Measurements from ENCODE around the gene NUTM2B.
"Not testable (repeated sequence)": the region's sequence is repeated elsewhere in the genome, so short reads cannot be mapped to it uniquely, and the experiment has no call there.

The NUTM2B gene

GRCh38 chr10:79702927-79703326 lies at the start of gene NUTM2B:
Gene NUTM2B, plus strand, starts transcription at chr10:79703227. Its CDS starts 383 bp downstream, at chr10:79703610.
- H3K4me1 ChIP-seq (ENCODE audit: control insufficient read depth in 2 of 2, insufficient read depth in 2 of 2, low read length in 2 of 2); H3K27me3 ChIP-seq (ENCODE audit: control insufficient read depth in 2 of 2, insufficient read depth in 2 of 2, low read length in 2 of 2); H3K4me3 ChIP-seq (ENCODE audit: low read length in 2 of 2); H3K9ac ChIP-seq (ENCODE audit: low read depth in 1 of 2, low read length in 2 of 2); H3K36me3 ChIP-seq (ENCODE audit: control insufficient read depth in 2 of 2, insufficient read depth in 2 of 2, low read length in 2 of 2); H3K9me3 ChIP-seq (ENCODE audit: control insufficient read depth in 2 of 2, low read length in 2 of 2); H3K27ac ChIP-seq (ENCODE audit: low read depth in 2 of 2, low read length in 2 of 2): not testable (repeated sequence)

GRCh38 chr10:79663287-79663686 lies 39.7 kb upstream of the NUTM2B start:
- not testable (repeated sequence) for H3K4me3 ChIP-seq (ENCODE audit: low read length in 2 of 2); H3K4me1 ChIP-seq (ENCODE audit: control insufficient read depth in 2 of 2, insufficient read depth in 2 of 2, low read length in 2 of 2)

GRCh38 chr10:79664686-79665085 lies 38.3 kb upstream of the NUTM2B start:
- not testable (repeated sequence) for H3K4me1 ChIP-seq (ENCODE audit: control insufficient read depth in 2 of 2, insufficient read depth in 2 of 2, low read length in 2 of 2); H3K27ac ChIP-seq (ENCODE audit: low read depth in 2 of 2, low read length in 2 of 2); H3K36me3 ChIP-seq (ENCODE audit: control insufficient read depth in 2 of 2, insufficient read depth in 2 of 2, low read length in 2 of 2); H3K9me3 ChIP-seq (ENCODE audit: control insufficient read depth in 2 of 2, low read length in 2 of 2); H3K27me3 ChIP-seq (ENCODE audit: control insufficient read depth in 2 of 2, insufficient read depth in 2 of 2, low read length in 2 of 2); H3K4me3 ChIP-seq (ENCODE audit: low read length in 2 of 2); H3K9ac ChIP-seq (ENCODE audit: low read depth in 1 of 2, low read length in 2 of 2)

More at GRCh38 chr10:79663287-79663686, 39.7 kb upstream of the NUTM2B start:
- H3K27ac ChIP-seq (ENCODE audit: low read depth in 2 of 2, low read length in 2 of 2); H3K36me3 ChIP-seq (ENCODE audit: control insufficient read depth in 2 of 2, insufficient read depth in 2 of 2, low read length in 2 of 2); H3K27me3 ChIP-seq (ENCODE audit: control insufficient read depth in 2 of 2, insufficient read depth in 2 of 2, low read length in 2 of 2); H3K9me3 ChIP-seq (ENCODE audit: control insufficient read depth in 2 of 2, low read length in 2 of 2); H3K9ac ChIP-seq (ENCODE audit: low read depth in 1 of 2, low read length in 2 of 2): not testable (repeated sequence)

GRCh38 chr10:79669248-79669788 lies 33.7 kb upstream of the NUTM2B start:
- H3K9me3 ChIP-seq (ENCODE audit: control insufficient read depth in 2 of 2, low read length in 2 of 2); H3K4me1 ChIP-seq (ENCODE audit: control insufficient read depth in 2 of 2, insufficient read depth in 2 of 2, low read length in 2 of 2); H3K4me3 ChIP-seq (ENCODE audit: low read length in 2 of 2); H3K36me3 ChIP-seq (ENCODE audit: control insufficient read depth in 2 of 2, insufficient read depth in 2 of 2, low read length in 2 of 2); H3K9ac ChIP-seq (ENCODE audit: low read depth in 1 of 2, low read length in 2 of 2); H3K27ac ChIP-seq (ENCODE audit: low read depth in 2 of 2, low read length in 2 of 2); H3K27me3 ChIP-seq (ENCODE audit: control insufficient read depth in 2 of 2, insufficient read depth in 2 of 2, low read length in 2 of 2): not testable (repeated sequence)

GRCh38 chr10:79674878-79675277 lies 28.1 kb upstream of the NUTM2B start:
- H3K9me3 ChIP-seq (ENCODE audit: control insufficient read depth in 2 of 2, low read length in 2 of 2); H3K4me1 ChIP-seq (ENCODE audit: control insufficient read depth in 2 of 2, insufficient read depth in 2 of 2, low read length in 2 of 2); H3K9ac ChIP-seq (ENCODE audit: low read depth in 1 of 2, low read length in 2 of 2); H3K36me3 ChIP-seq (ENCODE audit: control insufficient read depth in 2 of 2, insufficient read depth in 2 of 2, low read length in 2 of 2); H3K27ac ChIP-seq (ENCODE audit: low read depth in 2 of 2, low read length in 2 of 2); H3K27me3 ChIP-seq (ENCODE audit: control insufficient read depth in 2 of 2, insufficient read depth in 2 of 2, low read length in 2 of 2); H3K4me3 ChIP-seq (ENCODE audit: low read length in 2 of 2): not testable (repeated sequence)

GRCh38 chr10:79683026-79683883 lies 19.8 kb upstream of the NUTM2B start:
- not testable (repeated sequence) for H3K27ac ChIP-seq (ENCODE audit: low read depth in 2 of 2, low read length in 2 of 2); H3K4me1 ChIP-seq (ENCODE audit: control insufficient read depth in 2 of 2, insufficient read depth in 2 of 2, low read length in 2 of 2); H3K9me3 ChIP-seq (ENCODE audit: control insufficient read depth in 2 of 2, low read length in 2 of 2); H3K4me3 ChIP-seq (ENCODE audit: low read length in 2 of 2); H3K9ac ChIP-seq (ENCODE audit: low read depth in 1 of 2, low read length in 2 of 2); H3K27me3 ChIP-seq (ENCODE audit: control insufficient read depth in 2 of 2, insufficient read depth in 2 of 2, low read length in 2 of 2)
- peaks cover 0 to 14% of the 10 kb centered on the region in 2 donors for H3K36me3 ChIP-seq (ENCODE audit: control insufficient read depth in 2 of 2, insufficient read depth in 2 of 2, low read length in 2 of 2)

GRCh38 chr10:79683884-79684720 lies 18.9 kb upstream of the NUTM2B start:
- H3K27me3 ChIP-seq (ENCODE audit: control insufficient read depth in 2 of 2, insufficient read depth in 2 of 2, low read length in 2 of 2); H3K9ac ChIP-seq (ENCODE audit: low read depth in 1 of 2, low read length in 2 of 2); H3K9me3 ChIP-seq (ENCODE audit: control insufficient read depth in 2 of 2, low read length in 2 of 2); H3K27ac ChIP-seq (ENCODE audit: low read depth in 2 of 2, low read length in 2 of 2); H3K4me3 ChIP-seq (ENCODE audit: low read length in 2 of 2); H3K4me1 ChIP-seq (ENCODE audit: control insufficient read depth in 2 of 2, insufficient read depth in 2 of 2, low read length in 2 of 2): not testable (repeated sequence)
- peaks cover 0 to 14% of the 10 kb centered on the region in 2 donors for H3K36me3 ChIP-seq (ENCODE audit: control insufficient read depth in 2 of 2, insufficient read depth in 2 of 2, low read length in 2 of 2)

- H3K4me3 ChIP-seq (ENCODE audit: low read length in 2 of 2); H3K27ac ChIP-seq (ENCODE audit: low read depth in 2 of 2, low read length in 2 of 2); H3K27me3 ChIP-seq (ENCODE audit: control insufficient read depth in 2 of 2, insufficient read depth in 2 of 2, low read length in 2 of 2); H3K4me1 ChIP-seq (ENCODE audit: control insufficient read depth in 2 of 2, insufficient read depth in 2 of 2, low read length in 2 of 2); H3K9me3 ChIP-seq (ENCODE audit: control insufficient read depth in 2 of 2, low read length in 2 of 2); H3K9ac ChIP-seq (ENCODE audit: low read depth in 1 of 2, low read length in 2 of 2): not testable (repeated sequence)
- peaks cover 0 to 14% of the 10 kb centered on the region in 2 donors for H3K36me3 ChIP-seq (ENCODE audit: control insufficient read depth in 2 of 2, insufficient read depth in 2 of 2, low read length in 2 of 2)
Measured at GRCh38 chr10:79685044-79685685, 17.9 kb upstream of the NUTM2B start.

GRCh38 chr10:79686595-79686994 lies 16.4 kb upstream of the NUTM2B start:
- H3K9me3 ChIP-seq (ENCODE audit: control insufficient read depth in 2 of 2, low read length in 2 of 2); H3K9ac ChIP-seq (ENCODE audit: low read depth in 1 of 2, low read length in 2 of 2); H3K4me3 ChIP-seq (ENCODE audit: low read length in 2 of 2); H3K27ac ChIP-seq (ENCODE audit: low read depth in 2 of 2, low read length in 2 of 2); H3K4me1 ChIP-seq (ENCODE audit: control insufficient read depth in 2 of 2, insufficient read depth in 2 of 2, low read length in 2 of 2); H3K27me3 ChIP-seq (ENCODE audit: control insufficient read depth in 2 of 2, insufficient read depth in 2 of 2, low read length in 2 of 2): not testable (repeated sequence)
- H3K36me3 ChIP-seq (ENCODE audit: control insufficient read depth in 2 of 2, insufficient read depth in 2 of 2, low read length in 2 of 2) = peaks cover 0 to 14% of the 10 kb centered on the region in 2 donors

Measured in mucosa of rectum (tissue), 2 donors.